Epithelial cell of proximal tubule (primary cell): ENCODE data around the gene PTGFRN. TPM values are rescaled to one million over a fixed set of nuclear protein-coding genes. Genes with fewer than 3 reads are reported as not detected.

Source experiments
- DNase-seq: peaks from one replicate; pipeline ENCODE4 v3.0.0-alpha.2; 2011; ENCODE audit warnings: low read depth
- H3K4me3 ChIP-seq: 2 replicates; pipeline ENCODE4 v1.5.1; 2011; ENCODE audit warnings: low read depth, mild to moderate bottlenecking, low read length
- total RNA-seq: library from RNA; depleted of rRNA; stranded (reverse); fragments of >200 nt; gene quantifications from 2 replicates; pipeline ENCODE4 v1.2.3, GENCODE V29; 2015
- TF ChIP-seq, protein P1 (sequence below): conservative IDR thresholded peaks from 2 replicates; pipeline ENCODE4 v1.5.1; 2012; ENCODE audit warnings: low read depth, mild to moderate bottlenecking, low read length

PTGFRN gene
- total RNA-seq, 1 donor from 2014 or later, result 86.3 TPM

DNA sequence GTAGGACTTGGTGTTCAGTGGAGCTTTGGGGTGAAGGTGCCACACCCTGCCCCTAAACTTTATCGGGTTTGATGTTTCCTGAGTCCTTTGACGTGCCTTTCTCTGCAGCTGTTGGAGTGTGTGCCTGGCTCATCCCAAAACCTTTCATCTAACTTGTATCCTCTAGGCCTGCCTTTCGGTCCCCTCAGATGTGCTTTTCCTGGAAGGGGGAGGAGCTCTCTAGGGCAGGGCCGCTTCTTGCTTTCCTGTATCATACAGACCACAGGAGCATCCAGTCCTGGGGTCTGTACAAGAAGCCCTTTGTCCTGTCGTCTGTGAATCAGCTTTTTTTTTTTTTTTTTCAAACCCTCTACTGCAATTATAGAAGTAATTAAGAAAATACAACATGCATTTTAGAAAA, 35.7 kb downstream of the PTGFRN start:
- no peak for DNase-seq
- TF ChIP-seq, protein P1, sequence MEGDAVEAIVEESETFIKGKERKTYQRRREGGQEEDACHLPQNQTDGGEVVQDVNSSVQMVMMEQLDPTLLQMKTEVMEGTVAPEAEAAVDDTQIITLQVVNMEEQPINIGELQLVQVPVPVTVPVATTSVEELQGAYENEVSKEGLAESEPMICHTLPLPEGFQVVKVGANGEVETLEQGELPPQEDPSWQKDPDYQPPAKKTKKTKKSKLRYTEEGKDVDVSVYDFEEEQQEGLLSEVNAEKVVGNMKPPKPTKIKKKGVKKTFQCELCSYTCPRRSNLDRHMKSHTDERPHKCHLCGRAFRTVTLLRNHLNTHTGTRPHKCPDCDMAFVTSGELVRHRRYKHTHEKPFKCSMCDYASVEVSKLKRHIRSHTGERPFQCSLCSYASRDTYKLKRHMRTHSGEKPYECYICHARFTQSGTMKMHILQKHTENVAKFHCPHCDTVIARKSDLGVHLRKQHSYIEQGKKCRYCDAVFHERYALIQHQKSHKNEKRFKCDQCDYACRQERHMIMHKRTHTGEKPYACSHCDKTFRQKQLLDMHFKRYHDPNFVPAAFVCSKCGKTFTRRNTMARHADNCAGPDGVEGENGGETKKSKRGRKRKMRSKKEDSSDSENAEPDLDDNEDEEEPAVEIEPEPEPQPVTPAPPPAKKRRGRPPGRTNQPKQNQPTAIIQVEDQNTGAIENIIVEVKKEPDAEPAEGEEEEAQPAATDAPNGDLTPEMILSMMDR, result no peak

DNA sequence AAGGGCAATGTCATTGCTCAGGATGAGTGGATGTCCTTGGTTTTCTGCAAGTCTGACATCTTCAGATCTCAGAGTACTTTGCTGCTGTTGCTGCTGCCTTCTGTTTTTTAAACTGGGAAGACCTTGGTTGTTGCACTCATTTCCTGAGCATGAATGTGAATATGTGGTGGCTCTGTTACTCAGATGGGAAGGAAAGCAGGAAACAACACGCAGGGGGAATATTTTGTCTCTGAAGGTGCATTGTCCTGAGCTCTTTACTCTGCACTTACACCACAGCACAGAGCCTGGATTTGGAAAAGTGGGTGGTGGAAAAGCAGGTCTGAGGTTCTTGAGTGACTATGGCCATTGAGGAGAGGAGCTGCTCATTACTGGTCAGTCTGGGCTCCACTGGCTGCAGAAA, 36.3 kb downstream of the PTGFRN start:
- no peak overlapping the region for H3K4me3 ChIP-seq
- no peak for DNase-seq
- TF ChIP-seq, protein P1, result no peak

More for the DNA sequence above, 35.7 kb downstream of the PTGFRN start:
- H3K4me3 ChIP-seq, result no peak overlapping the region

DNA sequence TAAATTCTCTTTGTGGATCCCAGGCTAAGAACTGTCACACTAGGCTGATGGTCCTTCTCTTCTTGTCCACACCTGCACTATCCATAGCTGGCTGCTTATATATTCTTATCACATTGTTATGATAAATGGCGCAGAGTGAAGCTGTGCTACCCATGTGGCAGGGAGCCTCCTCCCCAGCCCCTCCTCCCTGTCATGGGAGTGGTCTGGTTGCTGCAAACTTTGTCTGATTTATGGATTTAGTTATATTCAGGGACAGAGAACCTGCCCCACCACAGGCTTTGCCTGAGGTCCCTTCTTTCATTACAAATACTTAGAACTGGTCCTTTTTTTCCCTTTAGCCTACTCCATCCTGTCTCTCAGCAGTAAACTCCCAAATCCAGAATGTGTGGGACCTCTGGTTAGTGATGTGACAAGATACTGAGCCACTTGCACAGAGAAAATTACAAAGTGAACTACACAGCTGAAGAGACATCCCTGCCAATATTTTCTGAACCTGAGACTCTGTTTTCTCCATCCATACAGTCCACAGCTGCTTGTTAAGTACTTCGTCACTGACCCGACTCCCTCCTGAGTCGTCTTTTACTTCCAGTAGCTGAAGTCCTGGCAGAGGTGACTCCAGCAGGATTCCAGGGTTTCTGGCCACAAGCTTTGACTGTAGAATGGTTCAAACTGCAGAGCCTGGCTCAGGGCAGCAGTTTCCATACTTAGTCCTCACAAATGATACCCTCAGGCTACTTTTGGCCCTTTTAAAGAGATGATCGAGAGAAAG, 37.6 kb downstream of the PTGFRN start:
- TF ChIP-seq, protein P1, result no peak
- H3K4me3 ChIP-seq, result no peak overlapping the region
- no peak for DNase-seq

DNA sequence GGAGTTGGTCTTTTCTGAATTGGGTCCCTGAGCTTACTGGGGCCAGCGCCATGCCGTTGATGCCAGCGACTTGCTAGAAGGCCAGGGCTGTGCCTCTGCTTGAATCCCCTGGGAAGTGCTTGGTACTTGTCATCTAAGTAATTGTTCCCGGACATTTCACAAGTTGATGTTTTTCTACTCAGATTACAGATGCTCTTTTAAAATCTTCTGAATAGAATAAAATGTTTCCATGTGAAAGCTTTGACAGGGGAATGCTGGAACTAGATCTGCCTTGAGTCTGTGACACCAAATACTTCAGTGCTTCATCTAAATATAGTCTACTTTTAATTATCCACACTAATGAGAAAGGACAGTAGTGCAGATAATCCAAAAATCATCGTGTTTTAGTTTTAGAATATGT, 38.3 kb downstream of the PTGFRN start:
- TF ChIP-seq, protein P1, result no peak
- no peak overlapping the region for H3K4me3 ChIP-seq
- DNase-seq, result no peak

DNA sequence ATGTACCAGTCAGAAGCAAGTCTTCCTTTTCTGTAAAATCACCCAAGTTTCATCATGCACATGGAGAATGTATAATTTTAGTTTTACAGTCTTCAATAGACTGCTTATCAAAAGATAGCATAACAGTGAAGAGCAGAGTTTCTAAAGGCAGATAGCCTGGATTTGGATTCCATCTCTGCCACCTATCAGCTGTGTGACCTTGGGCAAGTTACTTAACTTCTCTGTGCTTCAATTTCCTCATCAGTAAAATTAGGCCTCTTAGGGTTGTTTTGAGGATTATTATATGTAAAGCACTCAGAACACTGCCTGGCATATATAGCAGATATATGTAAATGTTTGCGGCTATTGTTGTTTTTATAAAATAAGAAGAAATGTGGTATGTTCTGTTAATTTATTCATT, 38.9 kb downstream of the PTGFRN start:
- no peak for DNase-seq
- no peak overlapping the region for H3K4me3 ChIP-seq
- TF ChIP-seq, protein P1, result no peak

DNA sequence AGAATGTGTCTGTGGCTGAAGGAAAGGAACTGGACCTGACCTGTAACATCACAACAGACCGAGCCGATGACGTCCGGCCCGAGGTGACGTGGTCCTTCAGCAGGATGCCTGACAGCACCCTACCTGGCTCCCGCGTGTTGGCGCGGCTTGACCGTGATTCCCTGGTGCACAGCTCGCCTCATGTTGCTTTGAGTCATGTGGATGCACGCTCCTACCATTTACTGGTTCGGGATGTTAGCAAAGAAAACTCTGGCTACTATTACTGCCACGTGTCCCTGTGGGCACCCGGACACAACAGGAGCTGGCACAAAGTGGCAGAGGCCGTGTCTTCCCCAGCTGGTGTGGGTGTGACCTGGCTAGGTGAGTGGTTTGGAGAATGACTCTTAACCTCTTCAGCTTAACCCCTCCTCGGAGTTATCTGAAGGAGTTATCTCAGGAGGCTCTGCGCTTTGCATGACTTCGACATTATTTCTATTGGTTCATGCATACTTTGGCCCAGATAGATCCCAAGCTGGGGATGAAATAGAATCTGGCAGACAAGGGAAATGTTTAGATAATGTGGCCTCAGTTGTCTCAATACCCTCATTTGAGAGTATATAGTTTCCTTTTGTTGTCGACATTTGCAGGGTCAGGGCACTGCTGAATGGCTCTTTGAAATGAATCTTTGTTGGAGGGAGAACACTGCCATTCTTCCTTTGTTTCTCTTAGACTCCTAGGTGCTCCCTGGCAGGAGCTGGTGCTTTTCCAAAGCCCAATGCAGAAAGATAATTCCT, 39.7 kb downstream of the PTGFRN start:
- TF ChIP-seq, protein P1, result no peak
- H3K4me3 ChIP-seq, result no peak overlapping the region
- DNase-seq, result no peak
